Left ventricle myocardium inferior (tissue), 1 donor: Measurements from ENCODE around the gene NLRC5. TPM values are rescaled to one million over a fixed set of nuclear protein-coding genes. Genes with fewer than 3 reads are reported as not detected.

Experiments used
- DNase-seq: peaks from one replicate; pipeline ENCODE4 v3.0.0-alpha.2; 2020
- H3K27ac ChIP-seq: fragments of 200-600 bp; replicated peaks from 2 replicates; pipeline ENCODE4 v1.8.0; 2021
- H3K27me3 ChIP-seq: fragments of 200-600 bp; 2 replicates; pipeline ENCODE4 v1.8.0; 2021; ENCODE audit warnings: low read depth
- H3K36me3 ChIP-seq: fragments of 200-600 bp; 2 replicates; pipeline ENCODE4 v1.8.0; 2021
- H3K4me1 ChIP-seq: fragments of 200-600 bp; 2 replicates; pipeline ENCODE4 v1.8.0; 2021
- H3K4me3 ChIP-seq: fragments of 200-600 bp; 2 replicates; pipeline ENCODE4 v1.8.0; 2021; ENCODE audit warnings: mild to moderate bottlenecking, moderate library complexity
- H3K9me3 ChIP-seq: fragments of 200-600 bp; replicated peaks from 2 replicates; pipeline ENCODE4 v1.8.0; 2021
- CTCF ChIP-seq: fragments of 200-600 bp; IDR thresholded peaks from 2 replicates; pipeline ENCODE4 v1.8.0; 2021; ENCODE audit warnings: antibody characterized with exemption, mild to moderate bottlenecking, borderline replicate concordance
- intact Hi-C: fragments of 100-400 bp; cut with micrococcal nuclease; formaldehyde crosslinking; loops from one replicate; pipeline ENCODE4 v1.11.0; 2022
- total RNA-seq: library from RNA; stranded (reverse); fragmentation: NEBNext Ultra II Directional; extraction: Animal tissue kit (Norgen Biotek cat#: 25700); gene quantifications from one replicate; pipeline ENCODE4 v1.2.1, GENCODE V29; 2021
- donor health status: DM: no; HTN: yes; CAD: no; lungs with severe emphysema.

NLRC5 gene
- total RNA-seq, 1 donor from 2014 or later = 6.6 TPM

- peaks cover 5% of the 10 kb centered on the region for H3K4me1 ChIP-seq
- no peak overlapping the region for H3K27ac ChIP-seq
- no peak overlapping the region for H3K4me3 ChIP-seq
- H3K9me3 ChIP-seq = no peaks in the 10 kb centered on the region
- TF ChIP-seq CTCF = no peak
- H3K27me3 ChIP-seq = no peaks in the 10 kb centered on the region
- no peaks in the 10 kb centered on the region for H3K36me3 ChIP-seq
- intact Hi-C loops = no loop called here
- no peak for DNase-seq
These were observed 142.1 kb downstream of the NLRC5 start for GRCh38 chr16:57131351-57131970.

- intact Hi-C loops = no loop called here
- no peaks in the 10 kb centered on the region for H3K36me3 ChIP-seq
- no peaks in the 10 kb centered on the region for H3K9me3 ChIP-seq
- DNase-seq = no peak
- no peak overlapping the region for H3K27ac ChIP-seq
- H3K27me3 ChIP-seq = no peaks in the 10 kb centered on the region
- H3K4me3 ChIP-seq = no peak overlapping the region
- peaks cover 5% of the 10 kb centered on the region for H3K4me1 ChIP-seq
- TF ChIP-seq CTCF = no peak
These were observed 143.1 kb downstream of the NLRC5 start for GRCh38 chr16:57132470-57132869.

- intact Hi-C loops = no loop called here
- H3K27ac ChIP-seq = no peak overlapping the region
- no peaks in the 10 kb centered on the region for H3K36me3 ChIP-seq
- DNase-seq = no peak
- no peaks in the 10 kb centered on the region for H3K27me3 ChIP-seq
- H3K9me3 ChIP-seq = no peaks in the 10 kb centered on the region
- H3K4me3 ChIP-seq = no peak overlapping the region
- H3K4me1 ChIP-seq = peaks cover 5% of the 10 kb centered on the region
- TF ChIP-seq CTCF = no peak
These were observed 143.7 kb downstream of the NLRC5 start for GRCh38 chr16:57133031-57133430.

Other genes starting within 250 kb of the NLRC5 start
- gene SLC12A3, start 124.3 kb upstream of the NLRC5 start, total RNA-seq = not detected
- gene HERPUD1, start 57.4 kb upstream of the NLRC5 start, total RNA-seq = 119 TPM
- gene CETP, start 27.6 kb upstream of the NLRC5 start, total RNA-seq = 0.16 TPM
- 13.7 TPM for gene CPNE2, start 103.0 kb downstream of the NLRC5 start, total RNA-seq
- gene PSME3IP1, start 196.5 kb downstream of the NLRC5 start, total RNA-seq = 56.3 TPM
- gene RSPRY1, start 196.8 kb downstream of the NLRC5 start, total RNA-seq = 14.0 TPM